ENCODE results near the gene VAV3.

GRCh38 chr1:107523061-107523460 lies 441.9 kb downstream of the VAV3 start:
- TF ChIP-seq CTCF (IDR thresholded peaks at IDR 0.05) (no peak), POLR2A (IDR thresholded peaks at IDR 0.05) (no peak)
